ENCODE results near the gene NOL4L. TPM values are rescaled to one million over a fixed set of nuclear protein-coding genes. Genes with fewer than 3 reads are reported as not detected.

The NOL4L gene
- total and polyA plus RNA-seq, 8 donors, result 3.8 to 54.0 (median 15.0) TPM

GRCh38 chr20:32559205-32559752 is 25.9 kb downstream of the NOL4L start:
- WGBS, 5 donors, result 80 to 82% (median 82%) methylated on average over 7 of the region's 7 CpGs
- Histone ChIP-seq H3K9me3 (no peaks in the 10 kb centered on the region), H3K27ac (no peak overlapping the region), H3K4me1 (peaks cover 0 to 9% (median 0%) of the 10 kb centered on the region in 4 donors), H3K36me3 (no peaks in the 10 kb centered on the region), H3K27me3 (peaks cover 0 to 23% (median 0%) of the 10 kb centered on the region in 3 donors), H3K4me3 (no peak overlapping the region)
- intact Hi-C loops (cut with DNase I; ENCODE audit: low total_unique reads), result no loop called here
- no peak for DNase-seq
- TF ChIP-seq POLR2AphosphoS5 (IDR thresholded peaks at IDR 0.05) (no peak), CTCF (IDR thresholded peaks at IDR 0.05) (no peak), EP300 (IDR thresholded peaks at IDR 0.05) (no peak), POLR2A (IDR thresholded peaks at IDR 0.05) (no peak)

- peaks cover 0 to 9% (median 0%) of the 10 kb centered on the region in 4 donors for H3K4me1 ChIP-seq
- 88 to 93% (median 91%) methylated on average over 9 to 13 of the region's 13 CpGs for WGBS, 5 donors
- no peaks in the 10 kb centered on the region for H3K9me3 ChIP-seq
- no peak overlapping the region for H3K27ac ChIP-seq
- H3K4me3 ChIP-seq, result no peak overlapping the region
- H3K36me3 ChIP-seq, result no peaks in the 10 kb centered on the region
- intact Hi-C loops (cut with DNase I; ENCODE audit: low total_unique reads), result no loop called here
- DNase-seq, result peak in 1 of 2 donors; percentile 59
- peaks cover 0 to 23% (median 0%) of the 10 kb centered on the region in 3 donors for H3K27me3 ChIP-seq
- TF ChIP-seq POLR2AphosphoS5 (IDR thresholded peaks at IDR 0.05) (no peak), EP300 (IDR thresholded peaks at IDR 0.05) (no peak), CTCF (IDR thresholded peaks at IDR 0.05) (no peak), POLR2A (IDR thresholded peaks at IDR 0.05) (no peak)
Measured at GRCh38 chr20:32558526-32558925, 26.6 kb downstream of the NOL4L start.

- H3K9me3 ChIP-seq, result no peaks in the 10 kb centered on the region
- TF ChIP-seq POLR2A (IDR thresholded peaks at IDR 0.05) (no peak), POLR2AphosphoS5 (IDR thresholded peaks at IDR 0.05) (no peak), CTCF (IDR thresholded peaks at IDR 0.05) (no peak), EP300 (IDR thresholded peaks at IDR 0.05) (no peak)
- WGBS, 5 donors, result 69 to 82% (median 79%) methylated on average over 5 of the region's 5 CpGs
- H3K4me3 ChIP-seq, result no peak overlapping the region
- H3K36me3 ChIP-seq, result no peaks in the 10 kb centered on the region
- H3K27ac ChIP-seq, result no peak overlapping the region
- peaks cover 0 to 23% (median 0%) of the 10 kb centered on the region in 3 donors for H3K27me3 ChIP-seq
- intact Hi-C loops (cut with DNase I; ENCODE audit: low total_unique reads), result no loop called here
- DNase-seq, result no peak
- H3K4me1 ChIP-seq, result peaks cover 0 to 9% (median 0%) of the 10 kb centered on the region in 4 donors
Measured at GRCh38 chr20:32557319-32557718, 27.8 kb downstream of the NOL4L start.

- 85 to 92% (median 89%) methylated on average over 17 to 20 of the region's 20 CpGs for WGBS, 5 donors
- Histone ChIP-seq H3K4me3 (no peak overlapping the region), H3K36me3 (no peaks in the 10 kb centered on the region), H3K4me1 (peaks cover 0 to 9% (median 0%) of the 10 kb centered on the region in 4 donors), H3K9me3 (no peaks in the 10 kb centered on the region), H3K27me3 (peaks cover 0 to 23% (median 0%) of the 10 kb centered on the region in 3 donors), H3K27ac (no peak overlapping the region)
- TF ChIP-seq POLR2AphosphoS5 (IDR thresholded peaks at IDR 0.05), result no peak
- TF ChIP-seq CTCF (IDR thresholded peaks at IDR 0.05), result no peak
- no peak for TF ChIP-seq EP300 (IDR thresholded peaks at IDR 0.05)
- intact Hi-C loops (cut with DNase I; ENCODE audit: low total_unique reads), result no loop called here
- DNase-seq, result no peak
Measured at GRCh38 chr20:32556312-32557184, 28.6 kb downstream of the NOL4L start.
